Endothelial cell of umbilical vein (primary cell): ENCODE measurements around the gene CWC25. TPM values are rescaled to one million over a fixed set of nuclear protein-coding genes. Genes with fewer than 3 reads are reported as not detected.

Source experiments
- BruUV-seq: library from RNA; stranded (reverse); fragments of 400-500 nt; replicated peaks from 2 replicates; lab custom pipeline; 2021; lab: Mats Ljungman, UMichigan
- CTCF ChIA-PET: fragments of 300-600, 350-600 bp; sonication (Branson Sonifier 250); formaldehyde crosslinking; loops from one replicate; lab custom pipeline; 2021; ENCODE audit warnings: antibody characterized with exemption, inconsistent platforms; lab: Charles Lee
- POLR2A ChIA-PET: fragments of 300-600, 350-600 bp; sonication (Branson Sonifier 250); formaldehyde crosslinking; loops from one replicate; lab custom pipeline; 2021; ENCODE audit warnings: antibody characterized with exemption, inconsistent platforms; lab: Charles Lee
- DNase-seq: peaks from one replicate; pipeline ENCODE4 v3.0.0-alpha.2; 2011; ENCODE audit warnings: low read depth, low spot score
- FAIRE-seq: peaks from 2 replicates; lab custom pipeline; 2011; peaks lifted over from hg19 to GRCh38; lab: Jason Lieb, UNC
- H2AFZ ChIP-seq: 2 replicates; pipeline ENCODE4 v1.6.0; 2012; ENCODE audit warnings: low read depth, low read length, control low read depth, inconsistent platforms
- H3K27ac ChIP-seq: 2 replicates; pipeline ENCODE4 v1.5.1; 2011; ENCODE audit warnings: low read depth, mild to moderate bottlenecking, control low read depth, low read length, moderate library complexity; ENCODE audit not compliant: insufficient read depth
- H3K27me3 ChIP-seq, 2 experiments: 2 replicates each; pipeline versions ENCODE4 v1.6.0 to v1.6.1; 2011; ENCODE audit warnings: low read length in 2 of 2, mixed read lengths in 1 of 2; ENCODE audit not compliant: control insufficient read depth in 2 of 2, insufficient read depth in 2 of 2
- H3K36me3 ChIP-seq, 2 experiments: 2 replicates in 1 of 2; 3 replicates in 1 of 2; pipeline ENCODE4 v1.5.1; 2011; ENCODE audit warnings: low read length in 2 of 2, mild to moderate bottlenecking in 1 of 2, moderate library complexity in 1 of 2; ENCODE audit not compliant: control insufficient read depth in 2 of 2, insufficient read depth in 2 of 2; ENCODE audit errors: extremely low read depth in 1 of 2
- H3K4me1 ChIP-seq: 3 replicates; pipeline ENCODE4 v1.5.1; 2011; ENCODE audit warnings: mild to moderate bottlenecking, low read length; ENCODE audit not compliant: control insufficient read depth, insufficient read depth; ENCODE audit errors: extremely low read depth
- H3K4me2 ChIP-seq: 2 replicates; pipeline ENCODE4 v1.6.1; 2011; ENCODE audit warnings: low read length, control low read depth, mixed read lengths; ENCODE audit not compliant: insufficient read depth
- H3K4me3 ChIP-seq, 3 experiments: fragments of 200-600 bp in 1 of 3; sonication (generic), shearing (Covaris generic) in 1 of 3; replicated peaks in 1 of 3; 2 replicates each; pipeline ENCODE4 v1.5.1; 2011 to 2016; ENCODE audit warnings: control low read depth in 3 of 3, low read length in 3 of 3, mild to moderate bottlenecking in 2 of 3, inconsistent platforms in 1 of 3, low read depth in 1 of 3, moderate library complexity in 1 of 3; ENCODE audit not compliant: insufficient read depth in 1 of 3
- H3K79me2 ChIP-seq: 2 replicates; pipeline ENCODE4 v1.6.0; 2012; ENCODE audit warnings: low read length, inconsistent platforms; ENCODE audit not compliant: control insufficient read depth, insufficient read depth
- H3K9ac ChIP-seq: replicated peaks from 2 replicates; pipeline ENCODE3; 2011; ENCODE audit warnings: low read length, control low read depth; ENCODE audit not compliant: insufficient read depth; ENCODE audit errors: extremely low read depth
- H3K9me1 ChIP-seq: replicated peaks from 3 replicates; pipeline ENCODE4 v1.6.0; 2011; ENCODE audit warnings: mild to moderate bottlenecking, low read length; ENCODE audit not compliant: control insufficient read depth, insufficient read depth; ENCODE audit errors: extremely low read depth
- H3K9me3 ChIP-seq: replicated peaks from 2 replicates; pipeline ENCODE4 v1.5.1; 2012; ENCODE audit warnings: low read length, inconsistent platforms; ENCODE audit not compliant: control insufficient read depth, insufficient read depth
- H4K20me1 ChIP-seq: replicated peaks from 2 replicates; pipeline ENCODE3; 2011; ENCODE audit warnings: mild to moderate bottlenecking, low read length; ENCODE audit not compliant: control insufficient read depth, insufficient read depth; ENCODE audit errors: extremely low read depth
- EZH2 ChIP-seq: IDR thresholded peaks from 2 replicates; pipeline ENCODE4 v1.6.1; 2012; ENCODE audit warnings: borderline replicate concordance, low read depth, mild to moderate bottlenecking, moderate library complexity, low read length, inconsistent platforms; ENCODE audit not compliant: severe bottlenecking
- FOS ChIP-seq: IDR thresholded peaks from 2 replicates; pipeline ENCODE4 v1.6.1; 2011; ENCODE audit warnings: mild to moderate bottlenecking, low read length, moderate library complexity, borderline replicate concordance; ENCODE audit not compliant: insufficient read depth
- GATA2 ChIP-seq: IDR thresholded peaks from 2 replicates; pipeline ENCODE4 v1.7.0; 2011; ENCODE audit warnings: low read depth, mild to moderate bottlenecking, moderate library complexity, mixed read lengths, low read length; ENCODE audit not compliant: insufficient read length, insufficient read depth
- JUN ChIP-seq: IDR thresholded peaks from 2 replicates; pipeline ENCODE4 v1.6.1; 2011; ENCODE audit warnings: borderline replicate concordance, low read depth; ENCODE audit not compliant: insufficient read length, insufficient read depth
- MYC ChIP-seq: IDR thresholded peaks from one replicate; pipeline ENCODE4 v1.6.1; 2011; ENCODE audit warnings: mild to moderate bottlenecking, low read depth, low read length
- POLR2A ChIP-seq: IDR thresholded peaks from 2 replicates; pipeline ENCODE4 v1.6.1; 2012; ENCODE audit warnings: low read depth, mild to moderate bottlenecking, control low read depth, low read length
- POLR2AphosphoS5 ChIP-seq: IDR thresholded peaks from 2 replicates; pipeline ENCODE4 v1.6.1; 2012; ENCODE audit warnings: low read depth, mild to moderate bottlenecking, control low read depth, low read length, moderate library complexity; ENCODE audit not compliant: insufficient read depth
- dilution Hi-C: fragments of 300-500 bp; cut with MboI; formaldehyde crosslinking; loops from one replicate; pipeline ENCODE4 v1.15.0; 2019; ENCODE audit warnings: low sequenced_read_pairs; ENCODE audit not compliant: extremely low pct_ligation_motif_present
- intact Hi-C: fragments of 100-400 bp; cut with micrococcal nuclease; formaldehyde crosslinking; loops from one replicate; pipeline ENCODE4 v1.10.0; 2022
- polyA plus RNA-seq, 4 experiments: library from polyadenylated mRNA; depleted of rRNA in 3 of 4; stranded (reverse) in 3 of 4; unstranded in 1 of 4; fragments of >200 nt; gene quantifications; 2 replicates each; pipeline versions ENCODE4 v1.2.1 to v1.2.3, GENCODE V29; 2011 to 2012; ENCODE audit warnings: missing spikeins in 1 of 4
- total RNA-seq: library from RNA; stranded (reverse); gene quantifications from 2 replicates; pipeline ENCODE4 v1.2.3, GENCODE V29; 2021
- TF ChIP-seq, protein P1 (sequence below), 2 donors: IDR thresholded peaks; 1 replicate in 1 of 2; 2 replicates in 1 of 2; pipeline ENCODE4 v1.5.1; 2011; ENCODE audit warnings: low read length in 2 of 2, mild to moderate bottlenecking in 2 of 2, moderate library complexity in 2 of 2, control low read depth in 1 of 2, inconsistent platforms in 1 of 2, low read depth in 1 of 2; ENCODE audit not compliant: insufficient read depth in 1 of 2; ENCODE audit errors: extremely low read depth in 1 of 2
- TF ChIP-seq, protein P2 (sequence below): IDR thresholded peaks from 2 replicates; pipeline ENCODE4 v1.6.1; 2011; ENCODE audit not compliant: insufficient read depth, insufficient read length

Gene CWC25
- total and polyA plus RNA-seq, 2 donors (not counting 3 experiments of a cell fraction or from before 2014, with no cell fraction given): 13.8 to 20.0 TPM

DNA sequence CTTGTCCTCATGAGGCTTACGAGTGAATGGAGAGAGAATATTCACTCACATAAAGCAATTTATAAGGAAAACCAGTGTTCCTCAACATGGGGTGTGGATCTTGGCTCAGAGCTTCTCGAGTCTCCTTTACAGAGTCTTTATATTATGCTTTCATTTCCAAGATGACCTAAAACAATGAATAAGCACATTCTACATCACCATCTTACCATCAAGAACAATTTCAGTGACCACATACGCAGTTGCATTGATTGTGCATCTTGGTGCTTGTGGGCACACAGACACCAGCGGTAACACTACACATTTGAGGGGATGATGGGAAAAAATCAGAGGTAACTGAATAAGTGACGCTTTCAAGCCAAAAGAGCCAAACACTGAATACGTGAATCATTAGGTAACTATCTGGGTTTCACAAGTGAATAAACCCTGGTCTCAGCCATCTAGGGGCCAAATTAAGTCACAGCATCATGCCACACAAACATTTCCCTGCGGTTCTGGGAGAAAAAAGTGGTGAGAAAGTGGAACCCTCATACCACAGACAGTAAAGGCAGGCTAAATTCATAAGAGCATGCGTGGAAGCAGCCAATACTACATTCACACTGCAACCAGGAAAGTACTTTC, 9.4 kb downstream of the CWC25 start:
- Histone ChIP-seq H3K4me1 (no peaks in the 10 kb centered on the region), H3K9me1 (no peaks in the 10 kb centered on the region), H3K4me3 (no peak overlapping the region), H2AFZ (no peak overlapping the region), H3K79me2 (peaks cover 9% of the 10 kb centered on the region), H4K20me1 (no peaks in the 10 kb centered on the region), H3K36me3 (peaks cover 10 to 18% of the 10 kb centered on the region in 2 experiments), H3K4me2 (no peak overlapping the region), H3K9ac (no peak overlapping the region), H3K9me3 (no peaks in the 10 kb centered on the region), H3K27ac (no peak overlapping the region), H3K27me3 (no peaks in the 10 kb centered on the region)
- ChIA-PET CTCF (no interaction called here), POLR2A (no interaction called here)
- BruUV-seq: no TSS peak
- no peak for FAIRE-seq
- TF ChIP-seq, protein P1, sequence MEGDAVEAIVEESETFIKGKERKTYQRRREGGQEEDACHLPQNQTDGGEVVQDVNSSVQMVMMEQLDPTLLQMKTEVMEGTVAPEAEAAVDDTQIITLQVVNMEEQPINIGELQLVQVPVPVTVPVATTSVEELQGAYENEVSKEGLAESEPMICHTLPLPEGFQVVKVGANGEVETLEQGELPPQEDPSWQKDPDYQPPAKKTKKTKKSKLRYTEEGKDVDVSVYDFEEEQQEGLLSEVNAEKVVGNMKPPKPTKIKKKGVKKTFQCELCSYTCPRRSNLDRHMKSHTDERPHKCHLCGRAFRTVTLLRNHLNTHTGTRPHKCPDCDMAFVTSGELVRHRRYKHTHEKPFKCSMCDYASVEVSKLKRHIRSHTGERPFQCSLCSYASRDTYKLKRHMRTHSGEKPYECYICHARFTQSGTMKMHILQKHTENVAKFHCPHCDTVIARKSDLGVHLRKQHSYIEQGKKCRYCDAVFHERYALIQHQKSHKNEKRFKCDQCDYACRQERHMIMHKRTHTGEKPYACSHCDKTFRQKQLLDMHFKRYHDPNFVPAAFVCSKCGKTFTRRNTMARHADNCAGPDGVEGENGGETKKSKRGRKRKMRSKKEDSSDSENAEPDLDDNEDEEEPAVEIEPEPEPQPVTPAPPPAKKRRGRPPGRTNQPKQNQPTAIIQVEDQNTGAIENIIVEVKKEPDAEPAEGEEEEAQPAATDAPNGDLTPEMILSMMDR (IDR thresholded peaks at IDR 0.05; ENCODE audit: extremely low read depth in 1 of 2, insufficient read depth in 1 of 2, low read depth in 1 of 2, low read length in 2 of 2): peak in 1 of 2 donors; percentile 7
- TF ChIP-seq POLR2AphosphoS5: no peak
- dilution Hi-C loops: no loop called here
- no peak for DNase-seq
- intact Hi-C loops: no loop called here

DNA sequence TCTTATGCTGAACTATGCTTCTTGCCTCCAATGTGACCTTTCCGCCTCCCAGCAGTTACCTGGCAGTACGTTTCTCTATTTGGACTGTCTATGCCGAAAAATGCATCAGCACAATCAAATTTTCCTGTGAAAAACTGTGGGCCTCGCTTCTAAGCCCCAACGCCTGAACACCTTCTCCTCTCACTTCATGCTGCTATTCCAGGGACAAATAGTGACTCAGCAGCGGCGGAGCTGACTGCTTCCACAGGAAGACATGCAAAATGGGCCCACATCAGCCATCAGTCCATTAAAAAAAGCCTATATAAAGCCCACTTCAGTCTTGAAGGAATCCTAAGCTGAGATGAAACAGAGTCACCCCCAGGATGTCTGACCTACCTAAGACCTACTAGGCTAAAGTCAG, 15.3 kb downstream of the CWC25 start:
- no peaks in the 10 kb centered on the region for H3K9me3 ChIP-seq
- no peak for TF ChIP-seq EZH2
- no peak for TF ChIP-seq POLR2A
- TF ChIP-seq, protein P1 (IDR thresholded peaks at IDR 0.05; ENCODE audit: extremely low read depth in 1 of 2, insufficient read depth in 1 of 2, low read depth in 1 of 2, low read length in 2 of 2): no peak
- TF ChIP-seq GATA2: no peak
- TF ChIP-seq, protein P2, sequence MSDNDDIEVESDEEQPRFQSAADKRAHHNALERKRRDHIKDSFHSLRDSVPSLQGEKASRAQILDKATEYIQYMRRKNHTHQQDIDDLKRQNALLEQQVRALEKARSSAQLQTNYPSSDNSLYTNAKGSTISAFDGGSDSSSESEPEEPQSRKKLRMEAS: no peak
- no peak for TF ChIP-seq MYC
- TF ChIP-seq POLR2AphosphoS5: no peak
- TF ChIP-seq JUN: no peak
- TF ChIP-seq FOS: no peak
- DNase-seq (no peak), FAIRE-seq (no peak)
- no TSS peak for BruUV-seq
- H3K4me2 ChIP-seq: no peak overlapping the region
- H3K27me3 ChIP-seq: no peaks in the 10 kb centered on the region
- H3K36me3 ChIP-seq: peaks cover 24 to 33% of the 10 kb centered on the region in 2 experiments
- no peak overlapping the region for H3K4me3 ChIP-seq
- H3K27ac ChIP-seq: no peak overlapping the region
- H3K9ac ChIP-seq: no peak overlapping the region
- dilution Hi-C loops: no loop called here
- intact Hi-C loops: no loop called here
- CTCF ChIA-PET: no interaction called here
- H3K4me1 ChIP-seq: no peaks in the 10 kb centered on the region
- H2AFZ ChIP-seq: no peak overlapping the region
- POLR2A ChIA-PET: no interaction called here
- H3K79me2 ChIP-seq: no peaks in the 10 kb centered on the region
- H3K9me1 ChIP-seq: no peaks in the 10 kb centered on the region
- H4K20me1 ChIP-seq: no peaks in the 10 kb centered on the region
